Stimulated activated CD4-positive, alpha-beta T cell treated with anti-CD3 and anti-CD28 coated beads, Interleukin-4, amount 100 ng/mL, for 24 hours (primary cell): ENCODE measurements around the gene OR4K2.
"Not testable (repeated sequence)": the region's sequence is repeated elsewhere in the genome, so short reads cannot be mapped to it uniquely, and the experiment has no call there.

Experiments
- DNase-seq: peaks from one replicate; pipeline ENCODE4 v3.0.0-alpha.2; 2020

OR4K2 gene, protein sequence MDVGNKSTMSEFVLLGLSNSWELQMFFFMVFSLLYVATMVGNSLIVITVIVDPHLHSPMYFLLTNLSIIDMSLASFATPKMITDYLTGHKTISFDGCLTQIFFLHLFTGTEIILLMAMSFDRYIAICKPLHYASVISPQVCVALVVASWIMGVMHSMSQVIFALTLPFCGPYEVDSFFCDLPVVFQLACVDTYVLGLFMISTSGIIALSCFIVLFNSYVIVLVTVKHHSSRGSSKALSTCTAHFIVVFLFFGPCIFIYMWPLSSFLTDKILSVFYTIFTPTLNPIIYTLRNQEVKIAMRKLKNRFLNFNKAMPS

DNA sequence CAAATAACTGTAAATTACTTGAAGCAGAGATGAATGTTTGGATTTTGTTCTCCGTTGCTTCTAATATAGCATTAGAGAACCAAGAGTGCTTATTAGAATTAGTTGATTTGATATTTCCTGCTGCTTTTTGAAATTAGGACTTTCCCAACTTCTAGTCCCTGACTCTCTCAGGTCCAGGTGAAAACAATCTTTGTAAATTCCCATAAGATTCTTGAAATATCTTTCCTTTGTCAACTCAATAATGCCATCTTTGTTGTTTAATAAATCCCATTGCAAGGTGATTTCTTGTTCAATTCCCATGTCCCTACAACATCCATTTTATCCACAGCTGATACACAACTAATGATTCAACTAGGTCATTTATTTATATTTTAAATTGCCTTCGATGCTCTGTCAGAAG, at the start of gene OR4K2:
Gene OR4K2 (plus strand): TSS at position 301 of the 400 bp plus-strand sequence. CDS start 1,126 bp downstream, outside the sequence.
- no peak for DNase-seq

DNA sequence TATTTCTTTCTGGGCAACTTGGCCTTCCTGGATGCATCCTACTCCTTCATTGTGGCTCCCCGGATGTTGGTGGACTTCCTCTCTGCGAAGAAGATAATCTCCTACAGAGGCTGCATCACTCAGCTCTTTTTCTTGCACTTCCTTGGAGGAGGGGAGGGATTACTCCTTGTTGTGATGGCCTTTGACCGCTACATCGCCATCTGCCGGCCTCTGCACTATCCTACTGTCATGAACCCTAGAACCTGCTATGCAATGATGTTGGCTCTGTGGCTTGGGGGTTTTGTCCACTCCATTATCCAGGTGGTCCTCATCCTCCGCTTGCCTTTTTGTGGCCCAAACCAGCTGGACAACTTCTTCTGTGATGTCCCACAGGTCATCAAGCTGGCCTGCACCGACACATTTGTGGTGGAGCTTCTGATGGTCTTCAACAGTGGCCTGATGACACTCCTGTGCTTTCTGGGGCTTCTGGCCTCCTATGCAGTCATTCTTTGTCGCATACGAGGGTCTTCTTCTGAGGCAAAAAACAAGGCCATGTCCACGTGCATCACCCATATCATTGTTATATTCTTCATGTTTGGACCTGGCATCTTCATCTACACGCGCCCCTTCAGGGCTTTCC, 47.2 kb upstream of the OR4K2 start:
- not testable (repeated sequence) for DNase-seq

DNA sequence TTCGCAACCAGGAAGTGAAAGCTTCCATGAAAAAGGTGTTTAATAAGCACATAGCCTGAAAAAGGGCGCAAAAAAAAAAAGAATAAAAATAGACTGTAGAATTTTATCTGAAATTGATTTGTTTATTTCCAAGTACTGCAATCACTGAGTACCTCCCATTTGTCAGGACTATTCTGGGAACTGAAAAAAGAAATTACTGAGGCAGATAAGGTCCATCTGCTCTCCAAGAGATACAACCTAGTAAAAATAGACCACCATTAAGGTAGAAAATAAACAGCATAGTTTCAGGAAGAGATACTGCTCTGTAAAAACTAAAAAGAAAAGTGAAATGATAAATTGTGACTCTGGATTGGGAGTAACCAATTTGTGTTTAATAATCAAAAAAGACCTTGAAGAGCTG, 46.6 kb upstream of the OR4K2 start:
- DNase-seq: no peak

DNA sequence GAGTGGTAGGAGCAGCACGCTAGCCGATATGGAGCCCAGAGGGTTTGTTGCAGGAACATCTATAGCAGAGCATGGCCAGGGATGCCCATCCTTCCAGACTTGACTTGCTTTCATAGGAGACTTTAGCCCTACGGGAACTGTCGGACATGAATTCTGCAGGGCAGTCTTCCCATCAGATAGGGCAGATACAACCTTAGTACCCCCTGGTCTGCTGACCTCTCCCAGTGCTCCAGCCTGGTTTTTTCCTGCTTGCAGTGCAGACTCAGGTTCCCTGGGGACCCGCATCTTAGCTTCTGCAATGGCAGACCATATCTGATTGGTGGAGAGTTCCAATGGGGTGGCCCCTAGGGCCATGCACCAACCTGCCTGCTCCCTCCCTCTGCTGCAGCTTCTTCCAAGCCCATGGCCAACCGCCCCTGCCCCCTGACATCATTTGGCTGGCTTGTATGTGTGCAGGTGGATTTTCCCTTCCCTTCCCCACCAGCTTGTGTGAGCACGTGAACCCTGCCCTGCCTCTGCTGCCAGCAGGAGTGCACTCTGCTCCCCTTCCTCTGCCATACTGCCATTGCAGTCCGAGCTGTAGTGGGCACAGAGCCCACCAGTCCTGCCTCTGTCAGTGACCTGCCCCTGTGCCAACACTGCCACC, 40.6 kb upstream of the OR4K2 start:
- DNase-seq: not testable (repeated sequence)

DNA sequence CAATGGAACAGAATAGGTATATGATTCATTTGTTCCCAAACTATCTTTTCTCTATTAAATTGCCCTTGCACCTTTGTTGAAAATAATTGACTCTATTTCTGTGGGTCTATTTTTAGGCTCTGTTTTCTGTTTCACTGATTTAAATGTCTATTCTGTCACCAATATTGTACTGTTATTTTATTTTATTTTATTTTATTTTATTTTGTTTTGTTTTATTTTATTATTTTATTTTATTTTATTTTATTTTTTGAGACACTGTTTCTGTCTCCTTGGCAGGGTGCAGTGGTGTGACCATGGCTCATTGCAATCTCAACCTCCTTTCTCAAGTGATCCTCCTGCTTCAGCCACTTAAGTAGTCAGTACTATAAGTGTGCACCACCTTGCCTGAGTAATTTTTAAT, 36.5 kb upstream of the OR4K2 start:
- DNase-seq: no peak

DNA sequence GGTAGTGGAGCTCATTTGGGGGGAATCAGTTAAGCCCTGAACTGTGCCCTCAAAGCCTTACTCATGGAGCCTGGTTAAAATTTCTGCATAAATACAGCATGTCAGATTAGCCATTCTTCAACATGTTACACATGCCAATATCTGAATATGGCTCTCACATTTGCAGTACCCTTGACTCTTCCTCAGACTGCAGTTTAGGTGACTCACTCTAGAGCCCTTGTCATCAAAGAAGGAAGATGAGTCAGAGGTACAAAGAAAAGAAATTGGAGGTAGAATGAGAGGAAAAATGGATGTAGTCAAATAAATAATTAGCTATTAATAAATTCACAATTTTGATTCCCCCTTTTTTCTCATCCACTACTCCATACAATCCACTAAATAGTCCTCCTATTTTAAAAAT, 23.6 kb upstream of the OR4K2 start:
- no peak for DNase-seq

DNA sequence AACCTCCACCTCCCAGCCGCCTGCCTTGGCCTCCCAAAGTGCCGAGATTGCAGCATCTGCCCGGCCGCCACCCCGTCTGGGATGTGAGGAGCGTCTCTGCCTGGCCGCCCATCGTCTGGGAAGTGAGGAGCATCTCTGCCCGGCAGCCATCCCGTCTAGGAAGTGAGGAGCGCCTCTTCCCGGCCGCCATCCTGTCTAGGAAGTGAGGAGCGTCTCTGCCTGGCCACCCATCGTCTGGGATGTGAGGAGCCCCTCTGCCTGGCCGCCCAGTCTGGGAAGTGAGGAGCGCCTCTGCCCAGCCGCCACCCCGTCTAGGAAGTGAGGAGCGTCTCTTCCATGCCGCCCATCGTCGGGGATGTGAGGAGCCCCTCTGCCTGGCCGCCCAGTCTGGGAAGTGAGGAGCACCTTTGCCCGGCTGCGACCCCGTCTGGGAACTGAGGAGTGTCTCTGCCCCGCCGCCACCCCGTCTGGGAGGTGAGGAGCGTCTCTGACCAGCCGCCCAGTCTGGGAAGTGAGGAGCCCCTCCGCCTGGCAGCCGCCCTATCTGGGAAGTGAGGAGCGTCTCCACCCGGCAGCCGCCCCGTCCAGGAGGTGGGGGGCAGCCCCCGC, 8.8 kb upstream of the OR4K2 start:
- not testable (repeated sequence) for DNase-seq

DNA sequence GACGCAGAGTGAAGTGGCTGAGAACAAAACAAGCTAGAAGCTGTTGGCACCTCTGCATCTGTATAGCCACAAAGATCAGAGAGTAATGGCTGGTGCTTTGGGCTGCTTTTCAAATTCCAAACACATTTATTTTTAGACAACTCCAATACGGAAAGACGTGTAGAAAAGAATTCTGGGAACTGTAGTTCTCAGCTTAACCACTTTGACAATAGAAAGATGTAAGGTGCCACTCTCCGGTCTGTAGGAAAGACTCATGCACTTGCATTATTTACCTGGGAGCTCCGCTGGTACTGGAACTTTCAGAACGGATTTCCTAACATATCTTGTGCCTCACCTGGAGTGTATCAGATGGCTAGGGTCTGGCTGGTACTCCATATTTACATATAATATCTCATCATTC, 1.8 kb upstream of the OR4K2 start:
- no peak for DNase-seq

DNA sequence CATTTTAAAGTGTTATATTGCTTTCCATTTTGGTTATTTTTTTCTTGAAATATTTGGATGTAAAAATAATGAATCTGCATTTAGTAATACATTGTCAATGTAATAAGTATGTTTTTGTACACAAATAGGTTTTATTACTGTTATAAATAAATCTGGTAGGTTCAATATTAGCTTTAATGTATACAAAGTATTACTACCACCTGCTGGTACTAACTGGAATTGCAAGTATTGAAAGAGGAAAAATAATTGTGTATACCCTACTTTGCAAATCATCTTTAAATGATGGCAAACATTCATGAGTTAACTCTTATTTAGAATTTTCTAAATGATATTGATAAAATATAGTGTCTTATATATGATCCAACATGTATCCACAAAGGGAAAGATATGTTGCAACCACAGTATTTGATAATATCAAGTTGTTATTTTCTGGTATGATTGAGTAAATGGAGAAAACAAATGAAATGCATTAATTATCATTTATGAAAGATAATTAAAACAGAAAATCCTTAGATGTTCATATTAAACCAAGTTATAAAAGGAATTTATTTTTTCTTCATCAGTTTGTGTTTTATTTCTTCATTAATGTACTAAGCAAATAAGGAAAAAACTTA, 3.2 kb downstream of the OR4K2 start:
- DNase-seq: no peak

DNA sequence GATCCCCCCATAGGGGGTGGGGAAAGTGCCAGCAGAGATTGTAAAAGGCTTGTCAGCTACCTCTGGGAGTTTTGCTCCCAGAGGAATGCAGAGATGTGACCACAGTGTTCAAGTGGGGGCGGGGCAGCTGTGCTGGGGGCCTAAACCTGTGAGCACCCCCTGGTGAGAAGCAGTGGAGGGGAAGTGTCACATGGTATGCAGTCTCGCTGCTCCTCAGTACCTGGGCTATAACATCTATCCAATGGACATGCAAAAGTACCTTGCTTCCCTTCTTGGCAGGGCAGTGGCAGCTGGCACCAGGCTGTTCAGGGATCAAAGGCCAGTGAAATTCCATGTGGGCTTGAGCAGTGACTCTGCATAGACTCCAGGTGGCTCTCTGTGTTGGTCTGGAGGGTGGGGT, 20.3 kb downstream of the OR4K2 start:
- DNase-seq: no peak

DNA sequence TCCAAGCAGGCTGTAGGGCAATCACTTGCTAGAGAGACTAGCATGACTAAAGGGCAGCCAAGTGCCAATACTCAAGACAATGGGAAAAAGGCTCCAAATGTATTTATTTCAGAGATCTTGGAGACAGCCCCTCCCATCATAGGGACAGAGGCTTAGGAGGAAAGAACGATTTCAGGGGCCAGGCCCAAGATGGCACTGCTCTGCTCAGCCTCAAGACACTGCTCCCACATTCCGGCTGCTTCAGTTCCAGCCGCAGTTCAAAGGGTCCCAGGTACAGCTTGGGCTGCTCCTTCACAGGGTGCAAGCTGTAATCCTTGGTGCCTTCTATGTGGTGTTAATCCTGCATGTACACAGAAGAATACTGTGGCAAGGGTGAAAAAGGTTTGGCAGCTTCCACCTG, 26.1 kb downstream of the OR4K2 start:
- no peak for DNase-seq

DNA sequence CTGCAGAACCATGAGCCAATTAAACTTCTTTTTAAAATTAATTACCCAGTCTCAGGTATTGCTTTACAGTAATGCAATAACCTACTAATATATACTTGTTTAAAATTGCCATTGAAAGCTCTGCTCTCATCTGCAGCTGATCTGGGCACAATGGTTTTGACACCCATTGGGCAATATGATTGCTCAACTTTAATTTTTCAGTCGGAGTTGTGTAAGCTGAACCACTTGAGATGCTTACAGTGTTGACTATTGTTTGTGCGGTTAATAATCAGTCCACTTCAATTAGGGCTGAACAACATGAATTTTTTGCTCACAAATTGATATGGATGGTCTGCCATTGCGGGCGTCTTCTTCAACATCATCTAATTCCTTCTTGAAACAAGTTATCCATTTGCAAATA, 27.5 kb downstream of the OR4K2 start:
- no peak for DNase-seq

DNA sequence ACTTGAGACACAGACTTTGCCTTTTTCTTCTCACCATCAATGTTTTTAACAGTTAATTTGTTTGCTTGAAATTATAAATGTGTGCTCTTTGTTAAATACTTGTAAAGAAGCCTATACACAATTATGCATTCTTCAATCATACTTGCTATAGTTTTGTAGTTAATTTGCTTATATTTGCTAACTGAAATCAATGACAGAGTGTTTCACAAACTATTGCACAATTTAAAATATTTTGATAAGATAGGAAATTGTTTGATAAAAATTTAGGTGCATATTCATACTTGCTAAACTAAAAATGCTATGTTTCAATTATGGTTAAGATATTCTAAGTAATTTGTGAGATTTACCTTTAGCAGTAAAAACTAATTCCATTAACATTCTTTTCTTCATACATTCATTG, 31.7 kb downstream of the OR4K2 start:
- DNase-seq: no peak

DNA sequence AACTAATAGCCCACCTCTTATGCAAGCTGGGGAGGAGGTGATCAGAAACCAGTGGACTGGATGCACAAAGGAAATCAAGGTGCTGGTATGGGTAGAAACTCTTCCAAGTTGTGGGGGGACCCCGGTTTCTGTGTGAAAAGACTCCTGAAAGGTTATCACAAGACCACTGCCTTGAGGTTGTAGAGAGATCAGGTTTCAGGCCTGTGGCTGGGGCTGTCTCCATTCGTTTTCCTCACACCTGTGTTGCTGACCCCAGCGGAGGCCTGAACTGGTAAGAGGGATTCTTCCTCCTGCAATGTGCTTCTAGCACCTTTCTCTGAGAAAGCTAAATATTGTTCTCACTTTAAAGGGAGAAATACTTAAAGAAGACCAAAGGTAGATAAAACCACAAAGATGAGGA, 36.2 kb downstream of the OR4K2 start:
- no peak for DNase-seq

DNA sequence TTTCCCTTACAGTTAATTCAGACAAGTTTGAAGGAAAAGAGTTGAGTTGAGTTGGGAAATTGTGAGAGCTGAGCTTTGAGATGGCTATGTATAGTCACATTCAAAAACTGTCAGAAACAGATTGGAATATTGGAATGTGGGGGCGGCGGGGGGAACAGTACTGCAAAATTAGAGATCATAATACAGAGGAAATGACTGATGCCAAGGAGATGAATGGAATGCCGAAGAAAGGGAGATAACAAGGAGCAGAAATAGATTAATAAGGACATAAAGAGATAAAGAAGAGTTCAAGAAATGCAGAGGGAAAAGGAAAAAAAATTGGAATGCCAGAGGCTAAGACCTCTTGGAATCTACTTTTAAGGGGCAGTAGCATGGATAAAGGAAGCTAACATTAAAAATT, 42.3 kb downstream of the OR4K2 start:
- DNase-seq: no peak

DNA sequence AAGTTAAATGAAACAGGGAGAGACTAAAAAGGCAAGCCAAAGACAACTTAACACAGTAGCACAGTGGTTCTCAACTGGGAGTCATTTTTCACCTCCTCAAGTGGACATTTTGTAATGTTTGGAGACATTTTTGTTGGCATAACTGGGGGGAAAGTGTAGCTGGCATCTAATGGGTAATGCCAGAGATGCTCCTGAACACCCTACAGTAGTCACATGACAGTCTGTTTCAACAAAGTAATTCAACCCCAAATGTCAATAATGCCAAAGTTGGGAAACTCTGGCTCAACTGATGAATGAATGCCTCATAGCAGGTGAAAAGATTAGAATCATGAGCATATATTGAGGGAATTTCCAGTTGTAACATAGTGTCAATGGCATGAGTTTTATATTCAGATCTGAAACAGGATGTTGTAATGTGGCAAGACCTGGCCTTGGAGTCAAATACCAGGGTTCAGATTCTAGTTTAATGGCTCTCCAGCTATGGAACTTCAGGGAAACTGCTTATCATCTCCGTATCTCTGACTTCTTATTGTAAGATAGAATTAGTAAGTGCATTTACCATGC, 43.1 kb downstream of the OR4K2 start:
- no peak for DNase-seq

DNA sequence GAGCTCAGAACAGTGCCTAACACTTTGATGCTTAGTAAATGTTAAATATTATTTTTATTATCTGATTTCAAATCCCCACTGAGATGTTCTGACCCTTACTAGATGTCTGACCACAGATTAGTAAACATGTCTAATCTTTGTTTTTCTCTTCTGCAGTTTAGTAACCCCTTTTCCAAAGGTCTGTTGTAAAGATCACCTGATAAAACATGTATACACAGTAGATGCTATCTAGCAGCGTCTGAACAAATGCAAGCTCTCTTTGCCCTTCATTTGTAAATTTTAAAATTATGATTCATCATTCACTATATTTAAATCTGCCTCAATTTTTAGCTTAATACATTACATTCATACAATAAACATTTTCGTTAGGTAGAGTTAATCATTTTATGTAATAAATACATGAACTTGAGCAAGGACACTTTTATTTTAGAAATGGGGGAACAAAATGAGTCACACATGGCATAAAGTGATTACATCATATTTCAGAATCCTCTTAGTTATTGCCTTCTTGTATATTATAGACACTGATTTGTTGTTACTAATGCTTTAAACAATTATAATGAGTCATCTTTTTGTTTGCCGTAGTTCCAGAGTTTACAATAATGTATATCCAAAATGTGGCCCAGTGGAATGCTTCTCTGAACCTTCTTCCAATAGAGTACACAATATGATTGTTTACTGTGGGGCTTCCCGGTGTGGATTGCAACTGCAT, 43.8 kb downstream of the OR4K2 start:
- no peak for DNase-seq

DNA sequence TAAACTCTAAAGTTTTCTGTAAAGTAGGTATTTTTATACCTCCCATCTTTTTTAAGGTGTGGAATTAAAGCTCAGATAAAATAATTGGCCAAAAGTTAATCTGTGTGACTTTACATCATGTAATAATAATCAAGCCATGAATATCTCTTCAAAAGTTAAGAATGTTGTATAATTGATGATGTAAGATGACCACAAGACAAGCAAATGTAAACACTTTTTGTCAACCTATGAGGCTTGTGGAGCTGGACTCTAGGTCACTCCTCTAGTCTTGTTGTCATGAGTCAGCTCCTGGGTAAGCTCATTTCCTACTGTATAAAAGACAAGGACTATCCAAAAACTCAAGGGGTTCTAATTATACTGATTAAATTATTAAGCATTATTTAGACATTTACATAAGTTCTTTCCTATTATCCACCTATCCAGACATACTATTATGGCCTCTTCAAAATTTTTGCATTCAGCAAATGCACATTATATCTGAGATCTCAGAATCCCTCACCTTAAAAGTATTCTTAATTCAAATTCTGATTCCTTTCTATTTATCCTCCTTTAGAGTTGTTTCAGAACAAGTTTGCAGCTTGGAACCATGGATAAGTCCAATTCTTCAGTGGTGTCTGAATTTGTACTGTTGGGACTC, 45.2 kb downstream of the OR4K2 start, which contains the start of gene OR4K5:
Gene OR4K5 (plus strand): TSS at position 587 of the 637 bp plus-strand sequence. CDS start 0 bp downstream, at position 587.
- DNase-seq: no peak

DNA sequence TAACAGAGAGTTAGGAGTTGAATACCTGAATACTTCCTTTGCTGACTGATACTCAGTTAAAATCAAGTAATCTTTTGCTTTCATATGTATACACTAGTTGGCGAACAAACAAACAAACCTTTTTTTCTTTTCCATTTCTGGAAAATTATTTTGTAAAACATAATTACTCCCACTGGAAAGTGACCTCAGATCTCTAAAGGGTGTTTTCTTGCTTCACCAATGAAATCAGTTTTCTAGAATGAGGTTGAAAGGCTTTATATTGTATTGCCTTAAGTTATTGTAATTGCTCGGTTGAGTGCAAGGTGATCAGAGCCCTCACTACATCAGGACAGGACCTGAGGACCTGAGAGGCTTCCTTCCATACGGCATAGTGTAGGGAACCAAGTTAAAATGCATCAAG, 55.7 kb downstream of the OR4K2 start, which contains the start of gene OR4K1:
Gene OR4K1 (plus strand): TSS at position 301 of the 400 bp plus-strand sequence. CDS start 4,750 bp downstream, outside the sequence.
- no peak for DNase-seq
